ENCODE data around the gene POLR3A. TPM values are rescaled to one million over a fixed set of nuclear protein-coding genes. Genes with fewer than 3 reads are reported as not detected.

Gene POLR3A
- total and polyA plus RNA-seq, 2 of the 13 experiments (the other 11 are each of a cell fraction or from before 2014, with no cell fraction given): 13.6 to 19.2 TPM

- TF ChIP-seq ARID5B (CRISPR knock-in tag; IDR thresholded peaks at IDR 0.05) (peak; percentile 83), FOXO1 (CRISPR knock-in tag; IDR thresholded peaks at IDR 0.05) (peak; percentile 79; the same call in 1 of the 2 replicates), ZNF609 (CRISPR knock-in tag; IDR thresholded peaks at IDR 0.05; ENCODE audit: borderline replicate concordance) (peak; percentile 77; the same call in 1 of the 2 replicates), SOX5 (CRISPR knock-in tag; IDR thresholded peaks at IDR 0.05; ENCODE audit: borderline replicate concordance) (peak; percentile 66; the same call in 1 of the 2 replicates), MYC (CRISPR knock-in tag; IDR thresholded peaks at IDR 0.05; ENCODE audit: borderline replicate concordance) (peak; percentile 72), HNRNPUL1 (IDR thresholded peaks at IDR 0.05; ENCODE audit: low read depth, low read length) (no peak), ZNF484 (CRISPR knock-in tag; IDR thresholded peaks at IDR 0.05; ENCODE audit: borderline replicate concordance, low read depth) (no peak), ZNF503 (CRISPR knock-in tag; IDR thresholded peaks at IDR 0.05) (peak; percentile 60; the same call in 1 of the 2 replicates), NCOR1 (IDR thresholded peaks at IDR 0.05; ENCODE audit: borderline replicate concordance, low read length) (peak; percentile 35; the same call in 1 of the 2 replicates), HHEX (CRISPR knock-in tag; IDR thresholded peaks at IDR 0.05) (no peak), TEAD3 (CRISPR knock-in tag; optimal IDR thresholded peaks at IDR 0.05; ENCODE audit: borderline replicate concordance) (peak; percentile 28), ZNF816 (CRISPR knock-in tag; IDR thresholded peaks at IDR 0.05; ENCODE audit: borderline replicate concordance) (no peak), YEATS4 (CRISPR knock-in tag; IDR thresholded peaks at IDR 0.05; ENCODE audit: borderline replicate concordance) (peak; percentile 61; the same call in 1 of the 2 replicates), HNRNPLL (IDR thresholded peaks at IDR 0.05; ENCODE audit: low read depth, low read length, poor library complexity, severe bottlenecking) (no peak)
Observed at GRCh38 chr10:77970869-77971803, 58.2 kb downstream of the POLR3A start (continued).
